IMR-90 (cell line): Measurements from ENCODE around the gene PGBD5.

Experiments used
- BHLHE40 ChIP-seq: fragments of 150-350 bp; IDR thresholded peaks from 2 replicates; pipeline ENCODE4 v1.6.1; 2016; ENCODE audit warnings: mild to moderate bottlenecking, low read depth, low read length
- CEBPB ChIP-seq: IDR thresholded peaks from 2 replicates; pipeline ENCODE4 v1.6.1; 2012; ENCODE audit warnings: low read depth, low read length, improper control_type of control experiment
- CHD1 ChIP-seq: IDR thresholded peaks from 2 replicates; pipeline ENCODE4 v1.6.1; 2012; ENCODE audit warnings: low read depth, low read length, improper control_type of control experiment
- FOS ChIP-seq: fragments of 150-350 bp; IDR thresholded peaks from 2 replicates; pipeline ENCODE4 v1.6.1; 2016; ENCODE audit warnings: low read depth, low read length
- MAFK ChIP-seq: IDR thresholded peaks from 2 replicates; pipeline ENCODE4 v1.6.1; 2012; ENCODE audit warnings: low read depth, low read length, improper control_type of control experiment
- MAZ ChIP-seq: IDR thresholded peaks from 2 replicates; pipeline ENCODE4 v1.6.1; 2012; ENCODE audit warnings: low read depth, mild to moderate bottlenecking, low read length, improper control_type of control experiment, moderate library complexity, borderline replicate concordance
- MXI1 ChIP-seq: IDR thresholded peaks from 2 replicates; pipeline ENCODE4 v1.6.1; 2012; ENCODE audit warnings: low read depth, mild to moderate bottlenecking, low read length, moderate library complexity, borderline replicate concordance
- POLR2A ChIP-seq: IDR thresholded peaks from 2 replicates; pipeline ENCODE4 v1.6.1; 2012; ENCODE audit warnings: mild to moderate bottlenecking, low read depth, low read length
- RAD21 ChIP-seq: IDR thresholded peaks from 2 replicates; pipeline ENCODE4 v1.6.1; 2012; ENCODE audit warnings: low read length, improper control_type of control experiment
- SMC3 ChIP-seq: fragments of 150-350 bp; IDR thresholded peaks from 2 replicates; pipeline ENCODE4 v1.6.1; 2016; ENCODE audit warnings: low read depth, mild to moderate bottlenecking, antibody characterized with exemption, low read length, moderate library complexity
- TF ChIP-seq, protein P1 (sequence below): conservative IDR thresholded peaks from 2 replicates; pipeline ENCODE4 v1.5.1; 2012; ENCODE audit warnings: mild to moderate bottlenecking, low read depth, low read length, improper control_type of control experiment
- TF ChIP-seq, protein P2 (sequence below): fragments of 150-350 bp; IDR thresholded peaks from 2 replicates; pipeline ENCODE4 v1.6.1; 2017; ENCODE audit warnings: mild to moderate bottlenecking, antibody characterized with exemption, low read length, low read depth
- TF ChIP-seq, protein P3 (sequence below): fragments of 150-350 bp; IDR thresholded peaks from 2 replicates; pipeline ENCODE4 v1.6.1; 2016; ENCODE audit warnings: low read depth, mild to moderate bottlenecking, low read length, moderate library complexity, borderline replicate concordance

DNA sequence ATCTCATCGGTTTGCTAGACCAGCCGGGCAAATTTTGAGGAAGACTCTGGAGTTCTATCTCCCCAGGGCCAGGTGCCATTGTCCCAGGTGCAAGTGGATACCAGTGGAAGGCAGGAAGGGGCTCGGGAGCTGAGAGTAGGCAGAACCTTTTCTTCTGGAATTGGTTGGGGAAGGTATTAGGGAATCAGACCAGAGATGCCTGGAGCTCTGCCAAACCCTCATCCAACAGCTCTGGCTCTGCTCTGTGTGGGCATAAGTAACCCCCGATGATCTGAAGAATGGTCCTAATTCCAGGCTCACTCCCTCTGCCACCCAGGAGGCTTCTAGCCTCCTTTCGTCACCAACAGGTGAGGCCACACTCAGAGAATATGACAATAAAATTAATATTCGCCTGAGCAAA is 69.9 kb downstream of the PGBD5 start:
- TF ChIP-seq MAZ (no peak), POLR2A (no peak), MXI1 (no peak), MAFK (no peak), SMC3 (no peak), RAD21 (no peak), BHLHE40 (no peak), CEBPB (no peak), FOS (no peak), CHD1 (no peak)
- TF ChIP-seq, protein P1, sequence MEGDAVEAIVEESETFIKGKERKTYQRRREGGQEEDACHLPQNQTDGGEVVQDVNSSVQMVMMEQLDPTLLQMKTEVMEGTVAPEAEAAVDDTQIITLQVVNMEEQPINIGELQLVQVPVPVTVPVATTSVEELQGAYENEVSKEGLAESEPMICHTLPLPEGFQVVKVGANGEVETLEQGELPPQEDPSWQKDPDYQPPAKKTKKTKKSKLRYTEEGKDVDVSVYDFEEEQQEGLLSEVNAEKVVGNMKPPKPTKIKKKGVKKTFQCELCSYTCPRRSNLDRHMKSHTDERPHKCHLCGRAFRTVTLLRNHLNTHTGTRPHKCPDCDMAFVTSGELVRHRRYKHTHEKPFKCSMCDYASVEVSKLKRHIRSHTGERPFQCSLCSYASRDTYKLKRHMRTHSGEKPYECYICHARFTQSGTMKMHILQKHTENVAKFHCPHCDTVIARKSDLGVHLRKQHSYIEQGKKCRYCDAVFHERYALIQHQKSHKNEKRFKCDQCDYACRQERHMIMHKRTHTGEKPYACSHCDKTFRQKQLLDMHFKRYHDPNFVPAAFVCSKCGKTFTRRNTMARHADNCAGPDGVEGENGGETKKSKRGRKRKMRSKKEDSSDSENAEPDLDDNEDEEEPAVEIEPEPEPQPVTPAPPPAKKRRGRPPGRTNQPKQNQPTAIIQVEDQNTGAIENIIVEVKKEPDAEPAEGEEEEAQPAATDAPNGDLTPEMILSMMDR = no peak
- TF ChIP-seq, protein P2, sequence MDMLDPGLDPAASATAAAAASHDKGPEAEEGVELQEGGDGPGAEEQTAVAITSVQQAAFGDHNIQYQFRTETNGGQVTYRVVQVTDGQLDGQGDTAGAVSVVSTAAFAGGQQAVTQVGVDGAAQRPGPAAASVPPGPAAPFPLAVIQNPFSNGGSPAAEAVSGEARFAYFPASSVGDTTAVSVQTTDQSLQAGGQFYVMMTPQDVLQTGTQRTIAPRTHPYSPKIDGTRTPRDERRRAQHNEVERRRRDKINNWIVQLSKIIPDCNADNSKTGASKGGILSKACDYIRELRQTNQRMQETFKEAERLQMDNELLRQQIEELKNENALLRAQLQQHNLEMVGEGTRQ = no peak
- TF ChIP-seq, protein P3, sequence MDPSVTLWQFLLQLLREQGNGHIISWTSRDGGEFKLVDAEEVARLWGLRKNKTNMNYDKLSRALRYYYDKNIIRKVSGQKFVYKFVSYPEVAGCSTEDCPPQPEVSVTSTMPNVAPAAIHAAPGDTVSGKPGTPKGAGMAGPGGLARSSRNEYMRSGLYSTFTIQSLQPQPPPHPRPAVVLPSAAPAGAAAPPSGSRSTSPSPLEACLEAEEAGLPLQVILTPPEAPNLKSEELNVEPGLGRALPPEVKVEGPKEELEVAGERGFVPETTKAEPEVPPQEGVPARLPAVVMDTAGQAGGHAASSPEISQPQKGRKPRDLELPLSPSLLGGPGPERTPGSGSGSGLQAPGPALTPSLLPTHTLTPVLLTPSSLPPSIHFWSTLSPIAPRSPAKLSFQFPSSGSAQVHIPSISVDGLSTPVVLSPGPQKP = no peak
